Gastrocnemius medialis (tissue), 4 donors: ENCODE data around the gene PCSK5.

Experiments used
- CTCF ChIP-seq, 5 experiments: fragments of 450-650 bp in 3 of 5; fragments of 200-600 bp in 2 of 5; sonication (generic) in 2 of 5; IDR thresholded peaks in 4 of 5; conservative IDR thresholded peaks in 1 of 5; 1 replicate in 4 of 5; 2 replicates in 1 of 5; pipeline ENCODE4 v1.5.1; 2016 to 2019; ENCODE audit warnings: antibody characterized with exemption in 5 of 5, mild to moderate bottlenecking in 3 of 5, moderate library complexity in 3 of 5
- POLR2A ChIP-seq, 2 donors: fragments of 450-650 bp; IDR thresholded peaks; one replicate each; pipeline ENCODE4 v1.6.1; 2017; ENCODE audit warnings: antibody characterized with exemption in 2 of 2, mild to moderate bottlenecking in 2 of 2, moderate library complexity in 2 of 2

- no peak for TF ChIP-seq POLR2A (IDR thresholded peaks at IDR 0.05)
- TF ChIP-seq CTCF (IDR thresholded peaks at IDR 0.05 in 4 of 5, conservative IDR thresholded peaks at IDR 0.05 in 1 of 5), result no peak
Measured at GRCh38 chr9:76245518-76245917, 355.0 kb downstream of the PCSK5 start.
